ENCODE results near the gene NUF2.

NUF2 gene

GRCh38 chr1:163399976-163400601 lies 78.3 kb downstream of the NUF2 start:
- Mint-ChIP-seq H3K9me3 (no peaks in the 10 kb centered on the region), H3K27ac (no peak overlapping the region), H3K36me3 (no peaks in the 10 kb centered on the region), H3K4me1 (no peaks in the 10 kb centered on the region), H3K27me3 (peaks cover 5 to 8% of the 10 kb centered on the region in 2 donors), H3K4me3 (no peak overlapping the region)
- ATAC-seq (replicated peaks) (no peak), DNase-seq (no peak)

- Mint-ChIP-seq H3K9me3 (no peaks in the 10 kb centered on the region), H3K27ac (no peak overlapping the region), H3K4me3 (no peak overlapping the region), H3K27me3 (peaks cover 5 to 8% of the 10 kb centered on the region in 2 donors), H3K4me1 (no peaks in the 10 kb centered on the region), H3K36me3 (no peaks in the 10 kb centered on the region)
- ATAC-seq (replicated peaks), result no peak
- no peak for DNase-seq
These were observed 79.5 kb downstream of the NUF2 start for GRCh38 chr1:163401211-163401610.
